Activated CD4-positive, CD25-positive, alpha-beta regulatory T cell treated with anti-CD3 and anti-CD28 coated beads, Interleukin-2, amount 50 U/mL, for 16 hours (primary cell): Measurements from ENCODE around the gene TMEM138.

Experiments used
- DNase-seq: peaks from one replicate; pipeline ENCODE4 v3.0.0-alpha.2; 2020; ENCODE audit warnings: low read depth, low spot score

TMEM138 gene

DNA sequence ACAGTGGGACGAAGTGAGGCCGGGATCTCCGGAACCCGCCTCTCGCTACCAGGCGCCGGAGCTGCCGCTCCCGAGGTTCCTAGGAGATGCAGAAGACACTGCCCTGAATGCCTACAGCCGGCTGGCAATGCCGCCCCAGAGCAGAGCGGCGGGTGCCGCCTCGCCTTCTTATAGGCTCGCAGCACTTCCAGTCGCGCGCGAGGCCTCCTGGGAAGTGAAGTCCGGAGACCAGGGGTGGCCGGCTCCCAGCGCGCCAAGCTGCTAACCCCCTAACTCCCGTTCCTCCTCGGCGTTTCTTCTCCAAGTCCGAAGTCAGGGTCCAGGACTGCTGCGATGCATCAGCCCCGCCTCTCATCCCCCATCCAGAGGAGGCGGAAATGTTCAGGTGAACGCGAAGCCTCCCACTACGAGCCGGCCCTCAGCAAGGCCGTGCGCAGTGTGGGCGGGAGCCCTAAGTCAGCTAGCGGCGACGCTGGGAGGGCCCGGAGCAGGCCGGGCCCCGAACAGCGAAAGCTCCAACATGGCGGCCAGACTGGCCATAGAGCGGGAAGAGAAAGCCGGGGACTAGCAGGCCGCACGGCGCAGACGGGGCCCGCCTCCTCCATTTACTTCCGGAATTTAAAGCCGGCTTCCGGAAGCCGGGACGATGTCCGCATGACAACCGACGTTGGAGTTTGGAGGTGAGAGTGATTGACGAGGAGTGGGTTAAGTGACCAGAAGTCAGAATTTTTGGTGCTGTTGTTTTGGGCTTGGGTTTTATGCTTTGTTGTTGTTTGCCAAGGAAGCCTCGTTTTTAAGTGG is at the start of gene TMEM138, which contains the start of gene CYB561A3:
TSS of gene TMEM138 (plus strand) at position 634 of the 801 bp plus-strand sequence. CDS start 2,017 bp downstream, outside the sequence.
TSS of gene CYB561A3 (minus strand) at position 142 of the 801 bp plus-strand sequence. CDS start 5,169 bp downstream, outside the sequence.
- DNase-seq: peak; percentile 73

DNA sequence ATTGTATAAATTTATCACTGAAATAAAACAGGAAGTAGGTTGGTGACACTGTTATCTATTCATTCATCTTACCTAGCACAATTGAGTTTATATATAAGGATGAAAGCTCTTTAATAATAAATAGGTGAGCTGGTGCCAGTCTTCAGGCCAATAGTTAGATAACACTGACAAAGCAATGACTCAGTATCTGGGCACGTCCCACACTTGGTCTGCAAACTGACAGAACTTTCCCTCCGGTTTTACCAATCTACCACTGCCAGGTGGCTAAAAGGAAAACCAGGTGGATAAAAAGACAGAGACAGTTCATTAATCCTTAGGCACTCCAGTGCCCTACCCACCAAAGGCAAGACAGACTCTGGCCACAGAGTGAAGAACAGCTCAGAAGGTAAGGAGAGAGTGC is 46.9 kb upstream of the TMEM138 start:
- DNase-seq: no peak

DNA sequence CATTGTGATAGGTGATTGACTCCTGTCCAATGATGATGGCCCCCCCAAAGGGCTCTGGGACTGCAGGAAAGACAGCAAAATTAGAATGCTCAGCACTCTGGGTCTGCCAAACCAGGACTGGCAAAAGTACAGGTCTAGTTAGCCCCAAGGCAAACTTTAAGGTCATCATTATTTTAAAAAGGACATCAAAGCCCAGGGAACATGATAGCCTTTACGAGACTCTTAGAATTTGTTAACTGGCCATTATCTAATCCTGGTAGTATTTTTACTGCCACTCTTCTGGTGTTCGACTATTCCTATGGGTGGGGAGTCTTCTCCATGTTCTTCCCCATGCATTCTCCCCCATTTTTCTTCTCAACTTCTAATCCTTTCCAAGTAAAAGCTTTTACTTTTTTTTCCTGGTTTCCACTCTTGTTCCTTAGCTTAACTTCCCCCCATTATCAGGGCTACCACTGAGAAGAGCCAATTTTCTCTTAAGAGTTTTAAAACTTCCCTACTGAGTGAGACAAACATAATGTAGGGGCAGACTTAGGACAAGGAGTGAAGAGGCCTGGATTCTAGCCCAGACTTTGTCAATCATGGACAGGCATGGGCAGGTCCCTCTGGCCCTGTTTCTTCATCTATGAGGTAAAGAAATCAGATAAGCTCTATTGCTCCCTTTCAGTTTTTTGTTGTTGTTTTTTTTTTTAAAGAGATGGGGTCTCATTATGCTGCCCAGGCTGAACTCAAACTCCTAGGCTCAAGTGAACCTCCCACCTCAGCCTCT is 36.3 kb upstream of the TMEM138 start:
- DNase-seq: no peak

- DNase-seq: no peak
These were observed 34.5 kb upstream of the TMEM138 start for GRCh38 chr11:61327669-61328071.

GRCh38 chr11:61328351-61328750 is 33.8 kb upstream of the TMEM138 start:
- no peak for DNase-seq

GRCh38 chr11:61329871-61330270 is 32.3 kb upstream of the TMEM138 start:
- no peak for DNase-seq

- DNase-seq: no peak
These were observed 30.5 kb upstream of the TMEM138 start for GRCh38 chr11:61331651-61332050.

- DNase-seq: no peak
These were observed 29.8 kb upstream of the TMEM138 start for GRCh38 chr11:61332281-61332796.

- peak; percentile 94 for DNase-seq
These were observed 29.2 kb upstream of the TMEM138 start, which contains the start of the genes DDB1 and TKFC for GRCh38 chr11:61332797-61333549. Gene DDB1 (minus strand): TSS chr11:61333105. CDS start chr11:61332968, 137 bp downstream. Gene TKFC (plus strand): TSS chr11:61333228. CDS start chr11:61334729, 1,501 bp downstream.

- no peak for DNase-seq
These were observed 28.4 kb upstream of the TMEM138 start for GRCh38 chr11:61333550-61334433.

DNA sequence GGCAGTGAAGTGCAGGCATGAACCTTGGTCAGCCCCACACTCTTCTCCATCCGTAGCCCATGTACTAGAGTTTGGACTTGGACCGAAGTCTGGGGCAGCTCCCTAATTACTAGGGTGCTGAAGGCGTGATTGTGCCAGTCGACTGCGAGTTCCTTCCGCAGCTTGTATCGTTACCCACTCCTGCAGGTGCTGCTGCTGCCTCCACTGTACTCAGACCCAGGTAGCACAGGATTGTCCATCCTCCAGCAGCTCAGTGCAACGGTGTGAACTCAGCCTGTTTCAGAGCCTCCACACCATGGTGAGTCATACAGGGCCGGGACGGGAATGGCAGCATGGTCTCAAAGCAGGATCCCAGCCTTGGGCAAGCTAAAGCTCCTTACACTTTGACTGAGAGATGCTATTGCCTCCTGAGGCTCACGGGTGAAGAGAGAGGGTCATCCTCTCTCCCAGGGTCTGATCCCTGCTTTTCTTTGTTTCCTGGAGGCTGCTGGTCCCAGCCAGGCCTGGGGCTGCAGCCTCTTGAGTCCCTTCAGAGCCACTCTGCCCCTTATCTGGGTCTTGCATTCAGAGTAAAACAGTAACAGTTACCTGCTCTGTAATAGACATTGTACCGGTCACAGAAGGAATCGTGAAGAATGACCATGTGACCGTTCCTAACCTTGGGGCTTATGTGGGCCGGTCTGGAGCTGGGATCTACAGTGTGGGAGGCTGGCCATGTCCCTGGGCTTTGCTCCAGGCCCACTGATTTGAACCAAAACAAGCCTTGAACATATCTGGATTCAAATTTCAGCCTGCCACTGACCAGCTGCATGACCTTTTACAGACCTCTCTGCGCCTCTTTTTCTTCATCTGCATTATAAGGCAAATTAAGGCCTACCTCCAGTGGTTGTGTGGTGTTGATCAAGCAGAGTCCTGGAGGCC is 27.5 kb upstream of the TMEM138 start:
- DNase-seq: no peak

DNA sequence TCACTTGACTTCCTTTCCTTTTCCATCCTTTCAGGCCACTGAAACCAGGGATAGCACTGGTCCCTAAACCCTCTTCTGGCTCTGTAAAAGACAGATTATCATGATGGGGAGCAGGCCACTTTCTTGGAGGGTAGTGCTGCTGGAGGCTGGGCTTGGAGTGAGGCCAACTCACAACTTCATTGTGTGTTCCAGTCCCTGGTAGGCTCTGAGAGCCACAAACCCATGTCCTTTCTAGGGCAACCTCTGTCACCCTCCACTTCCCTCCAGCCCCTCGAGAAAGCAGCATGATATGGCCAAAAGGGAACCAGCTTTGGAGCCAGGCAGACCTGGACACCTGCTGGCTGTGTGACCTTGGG is 26.8 kb upstream of the TMEM138 start:
- DNase-seq: no peak

DNA sequence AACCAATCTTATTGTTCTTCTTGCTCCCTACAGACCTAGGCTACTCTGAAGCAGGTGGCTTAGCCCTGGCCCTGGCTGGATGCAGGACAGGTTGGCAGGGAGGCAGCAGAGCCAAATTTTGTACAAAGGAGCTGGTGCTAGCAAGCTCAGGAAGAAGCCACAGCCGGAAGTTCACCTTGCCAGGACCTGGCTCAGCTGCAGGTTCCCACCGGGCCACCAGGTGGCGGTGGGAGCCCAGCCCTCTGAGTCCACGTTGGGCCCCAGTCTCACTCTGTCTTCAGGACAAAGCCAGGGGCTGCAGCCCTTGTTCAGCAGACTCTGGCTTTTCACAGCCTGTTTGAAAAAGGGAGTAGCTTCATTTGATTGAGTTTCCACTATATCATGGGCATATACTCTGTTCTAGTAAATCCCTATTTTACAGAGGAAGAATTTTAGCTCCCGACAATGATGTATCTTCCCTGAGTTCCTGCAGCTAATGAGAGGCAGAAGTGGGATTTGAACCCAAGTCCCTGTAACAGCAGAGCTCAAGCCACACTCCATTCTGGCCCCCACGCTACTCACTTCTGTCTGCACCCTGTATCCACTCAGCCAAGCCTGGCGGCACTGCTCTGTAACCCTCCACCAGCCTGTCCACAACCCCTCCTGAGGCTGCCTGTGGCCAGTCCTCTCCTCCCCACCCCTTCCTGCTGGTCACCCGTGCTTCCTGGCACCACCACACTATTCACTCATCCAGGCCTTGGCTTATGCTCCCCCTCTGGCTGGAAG is 25.8 kb upstream of the TMEM138 start:
- peak; percentile 55 for DNase-seq

- no peak for DNase-seq
These were observed 24.3 kb upstream of the TMEM138 start for GRCh38 chr11:61337706-61338470.

GRCh38 chr11:61338783-61339489 is 23.2 kb upstream of the TMEM138 start:
- no peak for DNase-seq

- no peak for DNase-seq
These were observed 22.7 kb upstream of the TMEM138 start for GRCh38 chr11:61339490-61339878.

GRCh38 chr11:61340979-61341378 is 21.2 kb upstream of the TMEM138 start:
- DNase-seq: no peak
